HG03060 (cell line): ENCODE measurements around the gene OR5B21.

Source experiments
- ATAC-seq: cut with Tn5 transposase; IDR thresholded peaks from one replicate; pipeline ENCODE4 v1.9.1; 2021; ENCODE audit warnings: low read depth, moderate number of reproducible peaks; ENCODE audit not compliant: unreplicated experiment

Gene OR5B21

DNA sequence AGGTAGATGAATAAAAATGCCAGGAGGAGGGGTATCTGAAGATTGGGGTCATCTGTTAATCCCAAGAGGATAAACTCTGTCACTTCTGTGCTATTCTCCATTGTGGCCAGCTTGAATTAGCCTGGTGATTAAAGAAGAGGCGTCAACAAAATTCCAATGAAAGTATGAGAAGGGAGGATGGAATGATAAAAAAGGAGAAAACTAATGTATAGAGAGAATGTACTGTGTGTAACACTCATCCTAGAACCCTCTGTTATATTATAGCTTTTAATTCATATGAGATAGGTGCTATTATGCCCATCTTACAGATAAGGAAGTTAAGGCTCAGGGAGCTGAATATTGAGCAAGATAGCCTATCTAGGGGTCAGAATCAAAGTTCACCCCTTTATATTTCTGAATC lies at the start of gene OR5B21:
OR5B21 (minus strand) TSS at position 101 of the 400 bp plus-strand sequence; CDS start at position 101, 0 bp downstream.
- ATAC-seq, result no peak

- ATAC-seq, result no peak
These were observed 41.7 kb upstream of the OR5B21 start for GRCh38 chr11:58549644-58550043.

DNA sequence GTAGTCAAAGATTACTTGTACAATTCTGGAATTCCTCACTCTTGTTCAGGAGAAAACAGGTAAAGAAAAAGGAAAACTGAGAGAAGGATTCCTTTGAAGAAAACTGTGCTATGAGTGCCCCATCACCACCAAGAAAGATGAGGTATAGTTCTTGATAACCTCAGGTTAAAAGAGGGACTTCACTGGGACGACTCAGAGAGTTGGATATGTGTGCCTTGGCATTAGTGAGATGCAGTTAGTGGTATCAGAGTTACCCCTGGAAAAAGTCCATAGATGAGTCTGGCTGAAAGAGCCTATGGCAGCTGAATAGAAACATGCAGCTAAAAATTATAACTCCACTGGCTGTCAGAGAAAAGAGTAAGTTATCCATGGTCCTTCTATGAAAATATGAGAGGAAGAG lies 38.9 kb upstream of the OR5B21 start:
- no peak for ATAC-seq

DNA sequence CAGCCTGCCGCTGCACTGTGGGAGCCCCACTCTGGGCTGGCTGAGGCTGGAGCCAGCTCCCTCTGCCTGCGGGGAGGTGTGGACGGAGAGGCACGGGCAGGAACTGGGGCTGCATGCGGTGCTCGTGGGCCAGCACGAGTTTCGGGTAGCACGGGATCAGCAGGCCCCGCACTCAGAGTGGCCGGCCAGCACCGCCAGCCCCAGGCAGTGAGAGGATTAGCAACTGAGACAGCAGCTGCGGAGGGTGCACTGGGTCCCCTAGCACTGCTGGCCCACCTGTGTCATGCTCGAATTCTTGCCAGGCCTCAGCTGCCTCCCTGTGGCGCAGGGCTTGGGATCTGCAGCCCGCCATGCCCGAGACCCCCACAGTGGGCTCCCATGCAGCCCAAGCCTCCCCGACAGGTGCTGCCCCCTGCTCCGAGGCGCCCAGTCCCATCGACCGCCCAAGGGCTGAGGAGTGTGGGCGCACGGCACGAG lies 24.0 kb upstream of the OR5B21 start:
- no peak for ATAC-seq

DNA sequence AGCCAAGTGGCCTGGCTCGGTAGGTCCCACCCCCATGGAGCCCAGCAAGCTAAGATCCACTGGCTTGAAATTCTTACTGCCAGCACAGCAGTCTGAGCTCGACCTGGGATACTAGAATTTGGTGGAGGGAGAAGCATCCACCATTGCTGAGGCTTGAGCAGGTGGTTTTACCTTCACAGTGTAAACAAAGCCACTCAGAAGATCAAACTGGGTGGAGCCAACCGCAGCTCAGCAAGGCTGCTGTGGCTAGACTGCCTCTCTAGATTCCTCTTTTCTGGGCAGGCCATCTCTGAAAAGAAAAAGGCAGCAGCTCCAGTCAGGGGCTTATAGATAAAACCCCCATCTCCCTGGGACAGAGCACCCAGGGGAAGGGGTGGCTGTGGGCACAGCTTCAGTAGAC lies 22.3 kb upstream of the OR5B21 start:
- no peak for ATAC-seq

DNA sequence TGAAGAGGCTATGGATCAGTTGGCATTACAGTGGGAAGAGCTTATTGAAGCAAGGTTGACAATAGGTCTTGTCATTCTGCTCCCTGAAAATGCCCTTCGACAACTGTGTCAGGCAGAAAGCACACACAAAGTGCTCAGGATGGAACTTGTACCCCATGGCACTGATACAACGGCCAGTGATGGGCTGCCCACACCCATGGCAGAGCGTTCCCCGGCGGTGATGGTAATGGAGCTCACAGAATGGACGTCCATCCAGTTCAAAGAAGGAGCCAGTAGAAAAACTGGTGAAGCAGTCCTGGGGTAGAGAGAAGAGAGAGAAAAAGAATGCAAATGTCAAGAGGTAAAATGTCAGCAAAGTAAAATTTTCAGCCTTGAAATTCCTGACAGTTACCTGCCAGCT lies 19.5 kb upstream of the OR5B21 start:
- ATAC-seq, result no peak

DNA sequence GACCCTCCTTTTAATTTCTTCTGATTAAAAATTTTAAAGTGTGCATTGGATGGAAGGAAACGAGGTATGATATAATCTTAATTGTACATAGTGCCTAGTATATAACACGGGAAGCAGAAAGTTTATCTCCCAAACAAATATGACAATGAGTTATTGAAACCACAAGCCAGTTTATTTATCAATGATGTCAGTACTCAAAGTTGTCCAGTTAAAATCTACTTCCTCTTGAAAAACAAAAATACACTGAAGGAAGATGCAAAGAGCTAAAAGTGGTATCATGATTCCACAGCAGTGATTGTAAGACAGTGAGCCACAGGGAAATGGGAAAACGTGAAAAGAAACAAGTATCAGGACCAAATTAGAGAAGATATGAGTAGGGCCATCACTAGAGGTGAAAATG lies 18.8 kb upstream of the OR5B21 start:
- no peak for ATAC-seq

DNA sequence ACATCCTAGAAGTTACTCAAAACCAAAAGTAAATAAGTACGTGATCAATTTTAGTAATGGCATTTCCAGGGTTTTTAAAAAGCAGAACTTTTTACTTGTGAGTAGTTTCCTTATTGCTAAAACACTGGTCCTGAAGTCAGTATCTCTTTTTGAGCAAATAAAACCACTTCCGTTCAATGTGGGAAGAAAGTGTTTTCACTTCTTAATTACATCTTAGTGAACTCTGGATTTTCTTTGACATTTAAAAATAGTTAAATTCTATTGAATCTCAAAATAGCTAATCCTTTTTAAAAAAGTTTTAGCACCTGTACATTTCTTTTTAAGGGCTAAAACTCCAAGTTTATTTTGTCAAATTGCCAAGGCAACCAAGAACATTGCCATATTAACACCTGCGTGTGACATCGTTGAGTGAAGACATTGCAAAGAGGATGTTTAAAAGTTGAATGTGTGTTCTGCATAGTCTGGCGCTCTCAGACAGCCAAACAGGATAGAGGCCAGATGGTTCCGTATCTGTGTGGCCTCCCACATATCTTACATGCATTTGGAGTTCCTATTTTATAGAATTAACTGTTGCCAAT lies 17.2 kb upstream of the OR5B21 start:
- peak; percentile 76 for ATAC-seq

DNA sequence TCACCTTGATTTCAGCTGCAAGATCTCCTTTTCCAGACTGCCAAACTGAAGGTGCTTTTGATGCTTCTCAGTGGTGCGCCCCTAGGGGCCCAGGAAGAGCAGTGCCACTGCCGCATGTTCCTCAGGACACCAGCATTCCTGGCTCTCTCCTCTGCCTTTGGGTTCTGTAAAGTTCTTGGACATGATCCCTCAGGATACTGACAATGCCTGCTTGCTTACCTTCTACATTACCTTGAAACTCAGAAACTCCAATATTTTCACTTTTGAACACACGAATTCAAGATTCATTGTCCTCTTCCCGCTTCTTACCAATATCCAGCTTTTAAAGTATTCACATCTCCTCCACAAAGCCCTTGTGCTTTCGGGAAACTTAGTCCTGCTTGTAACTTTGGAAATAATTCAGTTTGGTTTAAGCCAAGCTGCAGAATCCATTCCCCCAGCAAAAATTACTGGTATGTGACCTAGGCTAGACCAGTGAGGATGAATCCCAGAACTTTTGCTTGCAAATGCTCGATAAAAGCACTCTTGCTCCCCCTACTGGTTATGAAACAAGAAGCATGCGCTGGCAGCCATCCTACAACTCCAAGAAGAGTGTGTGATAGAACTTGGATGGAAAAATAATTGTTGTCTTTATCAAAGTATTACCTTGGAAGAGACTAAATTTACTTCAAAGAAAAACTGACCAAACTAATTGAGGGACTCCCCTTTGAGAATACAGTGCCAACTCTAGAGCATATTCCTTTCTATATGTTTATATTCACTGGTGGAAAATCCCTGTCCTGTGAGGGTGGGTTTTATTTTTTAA lies 16.5 kb upstream of the OR5B21 start:
- peak; percentile 15 for ATAC-seq

DNA sequence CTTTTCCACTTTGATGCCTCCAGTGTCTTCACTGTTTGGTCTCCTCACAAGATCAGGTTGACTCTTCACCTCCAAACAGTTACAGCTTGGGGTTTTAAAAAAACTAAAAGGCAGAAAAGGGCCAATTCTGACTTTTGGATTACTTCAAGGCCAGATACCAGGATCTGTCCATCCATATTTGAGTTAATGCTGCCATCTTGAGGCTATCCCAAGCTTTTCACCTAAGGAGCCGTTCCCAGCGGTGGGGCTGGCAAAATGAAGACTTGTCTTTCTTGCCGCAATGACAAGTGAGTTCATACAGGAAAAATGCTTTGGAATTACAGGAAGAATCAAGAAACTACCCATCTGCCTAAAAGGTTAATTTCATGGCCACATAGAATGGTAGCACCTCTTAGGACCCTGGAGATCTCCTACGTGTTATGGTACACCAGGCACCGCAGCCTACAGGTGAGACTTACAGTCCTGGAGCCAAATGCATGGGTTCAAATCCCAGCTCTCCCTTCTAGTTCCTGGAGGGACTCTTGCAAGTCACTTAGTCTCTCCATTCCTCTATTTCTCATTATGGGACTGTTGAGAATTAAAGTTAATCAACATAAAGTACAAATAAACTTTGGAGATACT lies 6.0 kb upstream of the OR5B21 start:
- ATAC-seq, result no peak

- ATAC-seq, result no peak
These were observed 3.7 kb upstream of the OR5B21 start for GRCh38 chr11:58511636-58512035.

DNA sequence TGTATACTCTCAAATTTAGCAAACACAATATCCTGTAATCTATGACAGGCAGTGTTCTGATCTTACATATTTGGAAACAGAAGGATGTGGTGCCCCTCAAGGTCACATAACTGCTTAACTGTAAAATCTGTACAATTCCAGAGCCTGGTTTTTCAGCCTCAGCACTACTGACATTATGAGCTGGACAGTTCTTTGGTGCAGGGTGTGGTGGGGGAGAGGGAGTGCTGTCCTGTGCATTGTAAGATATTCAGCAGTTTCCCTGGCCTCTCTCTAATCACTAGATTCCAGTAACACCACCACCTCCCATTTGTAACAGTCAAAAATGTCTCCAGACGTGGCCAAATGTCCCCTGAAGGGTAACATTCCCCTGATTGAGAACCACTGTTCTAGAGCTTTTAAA lies 1.8 kb upstream of the OR5B21 start:
- ATAC-seq, result no peak

DNA sequence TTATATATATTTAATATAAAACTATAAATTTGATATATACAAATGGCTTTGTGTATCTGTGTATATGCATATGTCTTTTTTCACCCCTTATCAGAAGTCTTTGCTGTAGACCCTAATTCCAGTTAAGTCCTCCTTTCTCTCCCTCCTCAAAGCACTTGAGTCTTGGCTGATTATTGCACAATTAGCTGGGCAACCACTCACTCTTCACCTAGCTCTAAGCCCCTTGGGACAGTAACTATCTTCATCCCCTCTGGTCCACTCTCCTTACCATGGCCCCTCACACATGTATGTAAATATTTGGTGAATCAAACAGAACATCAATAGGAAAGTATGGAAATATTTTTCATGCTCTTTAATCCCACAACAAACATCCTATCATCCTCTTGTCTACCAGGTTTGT lies 909 bp upstream of the OR5B21 start:
- no peak for ATAC-seq

DNA sequence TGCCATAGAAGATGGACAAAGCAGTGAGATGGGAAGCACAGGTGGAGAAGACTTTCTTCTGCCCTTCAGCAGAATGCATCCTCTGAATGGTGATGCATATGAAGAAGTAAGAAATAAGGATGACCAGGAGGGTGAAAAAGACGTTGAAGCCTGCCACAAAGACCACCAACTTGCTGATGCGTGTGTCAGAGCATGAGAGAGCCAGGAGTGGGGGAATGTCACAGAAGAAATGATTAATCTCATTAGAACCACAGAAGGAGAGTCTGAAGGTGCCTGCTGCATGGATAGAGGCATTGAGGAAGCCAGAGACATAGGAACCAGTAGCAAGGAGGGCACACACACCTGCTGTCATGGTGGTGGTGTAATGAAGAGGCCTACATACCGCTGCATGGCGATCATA lies 550 bp downstream of the OR5B21 start:
- ATAC-seq, result no peak

DNA sequence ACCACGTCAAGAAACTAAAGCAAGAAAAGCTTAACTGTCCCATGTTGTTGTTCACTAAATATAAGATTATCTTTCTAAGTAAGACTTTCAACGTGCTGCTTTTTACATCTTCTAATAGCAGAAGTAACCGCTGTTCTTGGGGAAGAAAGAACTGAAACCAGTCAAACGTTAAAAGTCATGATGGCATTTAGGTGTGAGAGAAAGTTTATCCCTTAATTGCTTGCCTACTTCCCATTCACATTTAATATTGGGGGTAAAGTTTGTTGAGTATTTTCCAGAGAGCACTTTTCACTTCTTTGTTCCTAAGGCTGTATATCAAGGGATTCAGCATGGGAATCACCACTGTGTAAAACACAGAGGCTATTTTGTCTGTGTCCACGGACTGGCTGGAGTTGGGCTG lies 970 bp downstream of the OR5B21 start:
- ATAC-seq, result no peak

GRCh38 chr11:58505849-58506248 lies 2.1 kb downstream of the OR5B21 start:
- no peak for ATAC-seq

DNA sequence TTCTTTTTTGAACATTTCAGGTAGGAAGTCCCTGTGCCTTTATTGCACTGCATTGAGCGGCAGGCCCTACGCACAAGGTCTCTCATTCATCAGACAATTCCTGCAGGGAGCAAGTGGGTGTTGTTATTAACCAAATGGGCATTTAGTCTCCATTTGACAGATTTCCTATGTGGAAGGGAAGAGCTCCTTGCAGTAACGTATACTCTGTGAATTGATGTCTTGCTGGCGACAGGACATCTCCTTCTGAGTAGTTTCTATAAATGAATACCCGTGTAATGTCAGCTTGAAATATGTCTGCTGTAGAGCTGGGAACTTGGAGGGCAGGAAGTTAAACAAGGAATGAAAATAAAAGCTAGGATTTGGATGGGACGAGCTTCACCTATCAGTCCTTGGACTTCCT lies 3.7 kb downstream of the OR5B21 start:
- no peak for ATAC-seq

DNA sequence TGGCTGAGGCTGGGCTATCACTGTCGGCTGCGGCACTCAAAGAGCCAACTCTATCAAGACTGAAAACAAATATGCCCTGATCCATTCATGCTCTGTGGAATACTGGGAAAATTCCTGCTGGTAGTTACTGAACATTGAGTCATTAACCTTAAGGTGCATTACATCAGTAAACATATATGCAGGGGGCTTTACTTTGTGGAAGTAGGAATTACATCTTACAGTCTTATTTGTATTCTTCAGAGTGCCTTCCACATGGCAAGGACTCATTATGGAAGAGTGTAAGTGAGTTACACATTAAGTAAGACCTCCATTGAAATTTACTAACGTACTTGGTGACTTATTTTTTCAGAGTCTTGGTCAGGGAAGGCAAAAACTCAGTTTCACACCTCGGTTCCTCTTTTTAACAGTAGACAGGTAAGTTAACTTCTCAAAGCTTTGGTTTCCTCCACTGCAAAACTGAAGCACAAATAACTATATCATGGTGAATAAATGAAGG lies 4.5 kb downstream of the OR5B21 start:
- ATAC-seq, result peak; percentile 90

GRCh38 chr11:58502004-58502403 lies 5.9 kb downstream of the OR5B21 start:
- no peak for ATAC-seq

DNA sequence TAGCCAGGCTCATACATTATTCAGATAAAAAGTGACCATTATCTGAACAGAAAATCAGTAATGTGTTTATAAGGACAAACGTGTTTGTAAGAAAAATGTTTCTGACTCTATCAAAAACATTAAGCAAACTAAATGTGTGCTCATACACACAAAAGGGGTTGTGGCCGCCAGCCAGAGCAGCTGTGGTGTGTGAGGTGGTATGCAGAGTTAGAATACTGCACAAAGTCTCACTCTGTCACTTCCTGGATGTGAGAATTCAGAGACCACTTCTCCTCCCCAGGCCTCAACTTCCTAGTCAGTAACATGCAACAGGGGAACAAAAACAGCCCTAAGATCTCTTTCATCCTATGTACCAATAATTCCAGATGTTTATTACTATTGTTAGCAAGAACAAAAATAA lies 9.4 kb downstream of the OR5B21 start:
- ATAC-seq, result no peak

- no peak for ATAC-seq
These were observed 10.0 kb downstream of the OR5B21 start for GRCh38 chr11:58497951-58498350.

- ATAC-seq, result no peak
These were observed 12.0 kb downstream of the OR5B21 start for GRCh38 chr11:58495906-58496305.
